Nephron progenitor cell (in vitro differentiated cells): ENCODE results near the gene COP1.

Source experiments
- DNase-seq: peaks from one replicate; pipeline ENCODE4 v3.0.0; 2021
- H3K27ac Mint-ChIP-seq: 2 replicates; pipeline ENCODE4 v1.8.0; 2021; ENCODE audit warnings: mild to moderate bottlenecking, moderate library complexity, mixed read lengths
- H3K27me3 Mint-ChIP-seq: 2 replicates; pipeline ENCODE4 v1.8.0; 2021; ENCODE audit warnings: mild to moderate bottlenecking, low read depth, mixed read lengths; ENCODE audit not compliant: poor library complexity
- H3K36me3 Mint-ChIP-seq: 2 replicates; pipeline ENCODE4 v1.8.0; 2021; ENCODE audit warnings: low read depth, mixed read lengths
- H3K4me1 Mint-ChIP-seq: 2 replicates; pipeline ENCODE4 v1.8.0; 2021; ENCODE audit warnings: mixed read lengths
- H3K4me3 Mint-ChIP-seq: 2 replicates; pipeline ENCODE4 v1.8.0; 2021; ENCODE audit warnings: mild to moderate bottlenecking, moderate library complexity, mixed read lengths
- H3K9me3 Mint-ChIP-seq: 2 replicates; pipeline ENCODE4 v1.8.0; 2021; ENCODE audit warnings: mild to moderate bottlenecking, moderate library complexity, mixed read lengths
- TF ChIP-seq, protein P1 (sequence below): fragments of 200-600 bp; sonication (generic); IDR thresholded peaks from 2 replicates; pipeline ENCODE4 v1.5.0; 2021; ENCODE audit warnings: antibody characterized with exemption

Gene COP1

GRCh38 chr1:176203735-176204134 is 3.4 kb downstream of the COP1 start:
- no peak overlapping the region for H3K27ac Mint-ChIP-seq
- H3K4me3 Mint-ChIP-seq = peak overlapping the region; percentile 47
- H3K9me3 Mint-ChIP-seq = peaks cover 6% of the 10 kb centered on the region
- peaks cover 32% of the 10 kb centered on the region for H3K36me3 Mint-ChIP-seq
- DNase-seq = no peak
- TF ChIP-seq, protein P1, sequence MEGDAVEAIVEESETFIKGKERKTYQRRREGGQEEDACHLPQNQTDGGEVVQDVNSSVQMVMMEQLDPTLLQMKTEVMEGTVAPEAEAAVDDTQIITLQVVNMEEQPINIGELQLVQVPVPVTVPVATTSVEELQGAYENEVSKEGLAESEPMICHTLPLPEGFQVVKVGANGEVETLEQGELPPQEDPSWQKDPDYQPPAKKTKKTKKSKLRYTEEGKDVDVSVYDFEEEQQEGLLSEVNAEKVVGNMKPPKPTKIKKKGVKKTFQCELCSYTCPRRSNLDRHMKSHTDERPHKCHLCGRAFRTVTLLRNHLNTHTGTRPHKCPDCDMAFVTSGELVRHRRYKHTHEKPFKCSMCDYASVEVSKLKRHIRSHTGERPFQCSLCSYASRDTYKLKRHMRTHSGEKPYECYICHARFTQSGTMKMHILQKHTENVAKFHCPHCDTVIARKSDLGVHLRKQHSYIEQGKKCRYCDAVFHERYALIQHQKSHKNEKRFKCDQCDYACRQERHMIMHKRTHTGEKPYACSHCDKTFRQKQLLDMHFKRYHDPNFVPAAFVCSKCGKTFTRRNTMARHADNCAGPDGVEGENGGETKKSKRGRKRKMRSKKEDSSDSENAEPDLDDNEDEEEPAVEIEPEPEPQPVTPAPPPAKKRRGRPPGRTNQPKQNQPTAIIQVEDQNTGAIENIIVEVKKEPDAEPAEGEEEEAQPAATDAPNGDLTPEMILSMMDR = no peak
- peaks cover 4% of the 10 kb centered on the region for H3K27me3 Mint-ChIP-seq
- H3K4me1 Mint-ChIP-seq = peaks cover 40% of the 10 kb centered on the region

DNA sequence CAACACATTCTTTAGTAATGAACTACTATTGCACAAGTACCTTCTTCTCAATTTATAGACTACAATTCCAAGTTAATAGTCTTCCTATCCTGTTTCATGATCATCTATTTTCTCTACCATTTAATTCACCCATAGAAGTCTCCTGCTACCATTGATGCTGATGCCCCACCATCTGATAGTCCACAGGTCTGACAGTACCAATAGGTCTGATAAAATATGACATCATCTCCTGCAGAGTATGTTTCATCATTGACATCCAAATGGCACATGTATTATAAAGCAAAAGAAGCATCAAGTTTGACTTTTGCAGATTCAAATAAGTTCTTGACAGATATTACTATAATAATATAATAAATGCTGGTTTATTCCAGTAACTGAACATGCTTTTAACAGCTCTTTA is 5.5 kb downstream of the COP1 start:
- H3K9me3 Mint-ChIP-seq = peaks cover 14% of the 10 kb centered on the region
- TF ChIP-seq, protein P1 = no peak
- peaks cover 2% of the 10 kb centered on the region for H3K27me3 Mint-ChIP-seq
- peaks cover 51% of the 10 kb centered on the region for H3K36me3 Mint-ChIP-seq
- H3K4me3 Mint-ChIP-seq = no peak overlapping the region
- DNase-seq = no peak
- peaks cover 29% of the 10 kb centered on the region for H3K4me1 Mint-ChIP-seq
- H3K27ac Mint-ChIP-seq = no peak overlapping the region

- peaks cover 14% of the 10 kb centered on the region for H3K9me3 Mint-ChIP-seq
- H3K27me3 Mint-ChIP-seq = peaks cover 3% of the 10 kb centered on the region
- H3K4me1 Mint-ChIP-seq = peaks cover 12% of the 10 kb centered on the region
- TF ChIP-seq, protein P1 = no peak
- no peak overlapping the region for H3K27ac Mint-ChIP-seq
- no peak for DNase-seq
- H3K4me3 Mint-ChIP-seq = no peak overlapping the region
- H3K36me3 Mint-ChIP-seq = peaks cover 52% of the 10 kb centered on the region
These were observed 7.4 kb downstream of the COP1 start for GRCh38 chr1:176199707-176200106.

GRCh38 chr1:176198413-176198812 is 8.7 kb downstream of the COP1 start:
- no peak for DNase-seq
- peaks cover 20% of the 10 kb centered on the region for H3K9me3 Mint-ChIP-seq
- no peak overlapping the region for H3K4me3 Mint-ChIP-seq
- peaks cover 51% of the 10 kb centered on the region for H3K36me3 Mint-ChIP-seq
- no peak overlapping the region for H3K27ac Mint-ChIP-seq
- H3K27me3 Mint-ChIP-seq = peaks cover 3% of the 10 kb centered on the region
- TF ChIP-seq, protein P1 = no peak
- H3K4me1 Mint-ChIP-seq = no peaks in the 10 kb centered on the region

DNA sequence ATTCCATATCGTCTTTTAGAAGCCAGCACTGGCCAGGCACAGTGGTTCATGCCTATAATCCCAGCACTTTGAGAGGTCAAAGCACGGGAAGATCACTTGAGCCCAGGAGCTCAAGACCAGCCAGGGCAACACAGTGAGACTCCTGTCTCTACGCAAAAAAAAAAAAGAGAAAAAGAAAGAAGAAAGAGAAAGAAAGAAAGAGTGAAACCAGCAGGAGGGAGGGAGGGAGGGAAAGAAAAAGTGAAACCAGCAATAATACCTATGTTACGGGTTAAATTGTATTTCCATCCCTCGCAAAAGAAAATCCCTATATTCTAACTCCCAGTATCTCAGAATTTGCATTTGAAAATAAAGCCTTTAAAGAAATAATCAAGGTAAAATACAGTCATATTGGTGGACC is 10.4 kb downstream of the COP1 start:
- no peak overlapping the region for H3K4me3 Mint-ChIP-seq
- no peaks in the 10 kb centered on the region for H3K4me1 Mint-ChIP-seq
- TF ChIP-seq, protein P1 = no peak
- peaks cover 20% of the 10 kb centered on the region for H3K9me3 Mint-ChIP-seq
- peaks cover 53% of the 10 kb centered on the region for H3K36me3 Mint-ChIP-seq
- H3K27me3 Mint-ChIP-seq = peaks cover 3% of the 10 kb centered on the region
- DNase-seq = no peak
- H3K27ac Mint-ChIP-seq = no peak overlapping the region

DNA sequence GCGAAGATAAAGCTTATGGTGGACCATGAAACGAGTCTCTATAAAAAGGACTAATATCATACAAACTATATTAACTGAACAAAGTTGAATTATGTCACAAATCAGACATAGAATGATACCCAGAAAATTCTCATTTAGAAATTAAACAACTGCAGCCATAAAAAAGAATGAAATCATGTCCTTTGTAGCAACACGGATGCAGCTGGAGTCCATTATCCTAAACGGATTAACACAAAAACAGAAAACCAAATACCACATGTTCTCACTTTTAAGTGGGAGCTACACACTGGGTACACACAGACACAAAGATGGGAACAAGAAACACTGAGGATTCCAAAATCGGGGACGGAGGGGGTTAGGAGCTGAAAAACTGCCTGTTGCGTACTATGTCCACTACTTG is 11.5 kb downstream of the COP1 start:
- H3K36me3 Mint-ChIP-seq = peaks cover 53% of the 10 kb centered on the region
- peaks cover 3% of the 10 kb centered on the region for H3K27me3 Mint-ChIP-seq
- no peak overlapping the region for H3K4me3 Mint-ChIP-seq
- no peak overlapping the region for H3K27ac Mint-ChIP-seq
- H3K9me3 Mint-ChIP-seq = peaks cover 24% of the 10 kb centered on the region
- TF ChIP-seq, protein P1 = no peak
- no peak for DNase-seq
- H3K4me1 Mint-ChIP-seq = no peaks in the 10 kb centered on the region
